ENCODE measurements around the gene SKOR1.

DNA sequence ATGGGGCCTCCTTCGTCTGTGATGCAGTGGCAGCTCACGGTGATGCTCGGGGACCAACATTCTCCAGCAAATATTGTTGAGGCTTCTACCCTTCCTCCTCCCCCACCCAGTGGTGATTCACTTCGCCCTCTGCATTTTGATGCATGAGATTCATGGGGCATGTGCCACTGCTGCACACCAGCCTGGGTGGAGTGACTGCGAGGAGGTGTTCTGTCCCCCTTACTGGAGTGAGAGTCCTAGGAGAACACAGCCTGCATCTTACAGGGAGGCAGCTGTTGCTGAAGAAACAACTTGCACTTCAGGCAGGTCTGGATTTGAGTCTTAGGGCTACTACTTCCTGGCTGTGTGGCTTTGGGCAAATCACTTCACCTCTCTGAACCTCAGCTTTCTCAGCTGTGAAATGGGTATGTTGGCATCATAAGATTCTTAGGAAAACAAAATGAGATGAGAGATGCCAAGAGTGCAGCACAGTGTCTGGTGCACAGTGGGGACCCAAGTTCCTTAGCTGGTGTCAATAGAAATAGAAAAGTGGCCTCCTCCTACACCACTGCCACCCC lies 10.2 kb upstream of the SKOR1 start:
- TF ChIP-seq POLR2AphosphoS5 (IDR thresholded peaks at IDR 0.05), result no peak
- TF ChIP-seq, protein P1, sequence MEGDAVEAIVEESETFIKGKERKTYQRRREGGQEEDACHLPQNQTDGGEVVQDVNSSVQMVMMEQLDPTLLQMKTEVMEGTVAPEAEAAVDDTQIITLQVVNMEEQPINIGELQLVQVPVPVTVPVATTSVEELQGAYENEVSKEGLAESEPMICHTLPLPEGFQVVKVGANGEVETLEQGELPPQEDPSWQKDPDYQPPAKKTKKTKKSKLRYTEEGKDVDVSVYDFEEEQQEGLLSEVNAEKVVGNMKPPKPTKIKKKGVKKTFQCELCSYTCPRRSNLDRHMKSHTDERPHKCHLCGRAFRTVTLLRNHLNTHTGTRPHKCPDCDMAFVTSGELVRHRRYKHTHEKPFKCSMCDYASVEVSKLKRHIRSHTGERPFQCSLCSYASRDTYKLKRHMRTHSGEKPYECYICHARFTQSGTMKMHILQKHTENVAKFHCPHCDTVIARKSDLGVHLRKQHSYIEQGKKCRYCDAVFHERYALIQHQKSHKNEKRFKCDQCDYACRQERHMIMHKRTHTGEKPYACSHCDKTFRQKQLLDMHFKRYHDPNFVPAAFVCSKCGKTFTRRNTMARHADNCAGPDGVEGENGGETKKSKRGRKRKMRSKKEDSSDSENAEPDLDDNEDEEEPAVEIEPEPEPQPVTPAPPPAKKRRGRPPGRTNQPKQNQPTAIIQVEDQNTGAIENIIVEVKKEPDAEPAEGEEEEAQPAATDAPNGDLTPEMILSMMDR (IDR thresholded peaks at IDR 0.05), result no peak

Data from transverse colon (tissue), 4 donors.